Endothelial cell (in vitro differentiated cells): ENCODE results near the gene FHDC1. TPM values are rescaled to one million over a fixed set of nuclear protein-coding genes. Genes with fewer than 3 reads are reported as not detected.

Experiments
- DNase-seq: peaks from one replicate; pipeline ENCODE4 v3.0.0; 2021; ENCODE audit warnings: low spot score
- H3K27ac Mint-ChIP-seq: one replicate; pipeline ENCODE4 v1.8.0; 2021; ENCODE audit warnings: mixed read lengths, inconsistent platforms; ENCODE audit not compliant: unreplicated experiment
- H3K27me3 Mint-ChIP-seq: one replicate; pipeline ENCODE4 v1.8.0; 2021; ENCODE audit warnings: mild to moderate bottlenecking, moderate library complexity, mixed read lengths, inconsistent platforms; ENCODE audit not compliant: unreplicated experiment
- H3K36me3 Mint-ChIP-seq: one replicate; pipeline ENCODE4 v1.8.0; 2021; ENCODE audit warnings: mild to moderate bottlenecking, low read depth, mixed read lengths, inconsistent platforms; ENCODE audit not compliant: unreplicated experiment
- H3K4me1 Mint-ChIP-seq: one replicate; pipeline ENCODE4 v1.8.0; 2021; ENCODE audit warnings: mild to moderate bottlenecking, mixed read lengths, inconsistent platforms; ENCODE audit not compliant: unreplicated experiment
- H3K4me3 Mint-ChIP-seq: one replicate; pipeline ENCODE4 v1.8.0; 2021; ENCODE audit warnings: mild to moderate bottlenecking, mixed read lengths, inconsistent platforms; ENCODE audit not compliant: unreplicated experiment
- H3K9me3 Mint-ChIP-seq: one replicate; pipeline ENCODE4 v1.8.0; 2021; ENCODE audit warnings: mixed read lengths, inconsistent platforms; ENCODE audit not compliant: unreplicated experiment
- CTCF ChIP-seq: fragments of 200-600 bp; sonication (generic); IDR thresholded peaks from one replicate; pipeline ENCODE4 v1.5.0; 2021; ENCODE audit warnings: antibody characterized with exemption; ENCODE audit not compliant: unreplicated experiment
- total RNA-seq: library from RNA; stranded (reverse); fragmentation: NEBNext Ultra II Directional; extraction: Animal tissue kit (Norgen Biotek cat#: 25700); gene quantifications from one replicate; pipeline ENCODE4 v1.2.1, GENCODE V29; 2021; ENCODE audit not compliant: unreplicated experiment

Gene FHDC1
- total RNA-seq, 1 donor from 2014 or later = 0.90 TPM

GRCh38 chr4:153022241-153022715 lies 86.2 kb downstream of the FHDC1 start:
- Mint-ChIP-seq H3K4me3 (no peak overlapping the region), H3K27ac (no peak overlapping the region), H3K9me3 (no peaks in the 10 kb centered on the region), H3K27me3 (peaks cover 1% of the 10 kb centered on the region), H3K36me3 (no peaks in the 10 kb centered on the region), H3K4me1 (no peaks in the 10 kb centered on the region)
- DNase-seq = no peak
- no peak for TF ChIP-seq CTCF

GRCh38 chr4:153023139-153023538 lies 87.0 kb downstream of the FHDC1 start:
- Mint-ChIP-seq H3K36me3 (no peaks in the 10 kb centered on the region), H3K4me1 (no peaks in the 10 kb centered on the region), H3K4me3 (no peak overlapping the region), H3K27me3 (peaks cover 1% of the 10 kb centered on the region), H3K27ac (no peak overlapping the region), H3K9me3 (no peaks in the 10 kb centered on the region)
- no peak for TF ChIP-seq CTCF
- no peak for DNase-seq

DNA sequence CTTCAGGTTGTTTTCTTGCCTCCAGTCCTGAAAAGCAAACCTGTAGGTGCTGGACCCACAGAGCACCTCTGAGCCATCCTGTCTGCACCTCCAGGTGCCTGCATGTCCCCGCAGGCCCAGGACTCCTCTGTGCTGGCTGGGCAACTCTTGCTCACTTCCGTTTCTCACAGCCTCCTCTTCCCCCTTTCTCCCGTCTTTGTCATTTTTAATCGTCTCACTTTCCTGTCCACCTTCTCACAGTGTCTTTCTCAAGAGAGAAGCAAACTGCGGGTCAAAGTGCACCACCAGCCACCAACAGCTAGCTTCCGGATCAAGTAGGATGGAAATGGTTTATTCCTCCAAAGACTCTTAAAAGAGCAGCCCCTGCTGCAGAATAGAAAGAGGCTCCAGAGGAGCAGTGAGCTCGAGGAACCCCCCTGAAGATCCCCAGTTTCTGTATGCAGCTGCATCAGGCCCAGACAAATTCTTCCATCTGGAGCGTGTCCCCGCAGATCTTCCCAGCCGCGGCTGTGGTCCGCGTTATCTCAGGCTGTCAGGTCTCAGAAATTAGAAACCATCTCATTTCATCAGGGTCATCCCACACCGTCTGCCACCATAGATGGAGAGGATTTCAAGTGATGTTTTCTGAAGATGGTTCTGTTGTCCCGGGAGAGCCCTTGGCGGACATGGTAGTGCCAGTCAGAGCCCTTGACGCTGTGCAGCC lies 87.7 kb downstream of the FHDC1 start:
- TF ChIP-seq CTCF = no peak
- H3K36me3 Mint-ChIP-seq = peaks cover 4% of the 10 kb centered on the region
- no peaks in the 10 kb centered on the region for H3K4me1 Mint-ChIP-seq
- DNase-seq = no peak
- H3K27ac Mint-ChIP-seq = no peak overlapping the region
- peaks cover 3% of the 10 kb centered on the region for H3K27me3 Mint-ChIP-seq
- no peak overlapping the region for H3K4me3 Mint-ChIP-seq
- no peaks in the 10 kb centered on the region for H3K9me3 Mint-ChIP-seq

- H3K36me3 Mint-ChIP-seq = peaks cover 9% of the 10 kb centered on the region
- no peak overlapping the region for H3K4me3 Mint-ChIP-seq
- no peak for DNase-seq
- TF ChIP-seq CTCF = no peak
- no peaks in the 10 kb centered on the region for H3K4me1 Mint-ChIP-seq
- no peaks in the 10 kb centered on the region for H3K9me3 Mint-ChIP-seq
- no peak overlapping the region for H3K27ac Mint-ChIP-seq
- H3K27me3 Mint-ChIP-seq = peaks cover 3% of the 10 kb centered on the region
Measured at GRCh38 chr4:153024466-153024865, 88.3 kb downstream of the FHDC1 start.

- H3K27ac Mint-ChIP-seq = no peak overlapping the region
- no peaks in the 10 kb centered on the region for H3K4me1 Mint-ChIP-seq
- no peak overlapping the region for H3K4me3 Mint-ChIP-seq
- H3K36me3 Mint-ChIP-seq = peaks cover 9% of the 10 kb centered on the region
- H3K9me3 Mint-ChIP-seq = no peaks in the 10 kb centered on the region
- TF ChIP-seq CTCF = no peak
- no peak for DNase-seq
- peaks cover 3% of the 10 kb centered on the region for H3K27me3 Mint-ChIP-seq
Measured at GRCh38 chr4:153025406-153025805, 89.3 kb downstream of the FHDC1 start.
